RCC 7860 (cell line): ENCODE data around the gene SPDYA.
"Not testable (repeated sequence)": the region's sequence is repeated elsewhere in the genome, so short reads cannot be mapped to it uniquely, and the experiment has no call there.

ENCODE experiments used
- DNase-seq: peaks from one replicate; pipeline ENCODE4 v3.0.0-alpha.2; 2015; ENCODE audit warnings: low spot score
- FAIRE-seq: peaks from 2 replicates; lab custom pipeline; 2012; peaks lifted over from hg19 to GRCh38; lab: Jason Lieb, UNC

The SPDYA gene

GRCh38 chr2:28810384-28811285, at the start of gene SPDYA:
SPDYA (plus strand) TSS chr2:28810834; CDS start chr2:28816015, 5,181 bp downstream.
- FAIRE-seq (no peak), DNase-seq (no peak)

- no peak for DNase-seq
- no peak for FAIRE-seq
Measured at GRCh38 chr2:28761420-28761819, 49.2 kb upstream of the SPDYA start.

DNA sequence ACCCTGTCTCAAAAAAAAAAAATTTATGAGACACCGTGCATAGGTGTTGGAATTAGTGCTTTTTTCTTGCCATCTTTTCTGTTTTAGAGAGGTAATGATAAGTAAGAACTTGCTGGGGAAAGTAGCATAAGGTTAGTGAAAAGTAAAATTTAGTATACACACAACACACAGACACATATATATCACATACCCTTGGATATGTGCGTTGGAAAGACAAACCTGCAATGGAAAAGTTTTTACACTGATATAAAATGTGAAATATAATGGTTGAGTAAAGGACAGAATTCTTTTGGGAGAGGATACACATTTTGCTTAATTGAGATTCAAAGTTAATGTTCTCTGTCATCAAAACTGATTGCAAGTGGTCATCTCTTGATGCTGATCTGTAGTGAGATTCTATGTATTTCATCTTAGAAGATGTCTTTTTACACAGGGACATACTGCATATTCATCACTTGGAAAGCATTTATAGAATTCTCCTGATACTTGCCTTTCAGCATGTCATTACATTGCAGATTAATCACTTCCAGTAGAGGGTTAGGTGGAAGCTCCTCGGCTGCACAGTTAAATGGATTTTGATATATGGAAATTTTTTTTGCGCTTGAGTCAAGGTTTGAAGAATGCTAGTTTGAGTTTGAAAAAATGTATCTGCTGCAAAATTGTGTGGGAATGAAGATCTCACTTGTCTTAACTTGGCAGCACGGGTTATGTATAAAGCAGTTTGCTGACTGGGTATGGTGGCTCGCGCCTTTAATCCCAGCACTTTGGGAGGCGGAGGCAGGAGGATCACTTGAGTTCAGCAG, 45.5 kb upstream of the SPDYA start:
- FAIRE-seq (no peak), DNase-seq (no peak)

DNA sequence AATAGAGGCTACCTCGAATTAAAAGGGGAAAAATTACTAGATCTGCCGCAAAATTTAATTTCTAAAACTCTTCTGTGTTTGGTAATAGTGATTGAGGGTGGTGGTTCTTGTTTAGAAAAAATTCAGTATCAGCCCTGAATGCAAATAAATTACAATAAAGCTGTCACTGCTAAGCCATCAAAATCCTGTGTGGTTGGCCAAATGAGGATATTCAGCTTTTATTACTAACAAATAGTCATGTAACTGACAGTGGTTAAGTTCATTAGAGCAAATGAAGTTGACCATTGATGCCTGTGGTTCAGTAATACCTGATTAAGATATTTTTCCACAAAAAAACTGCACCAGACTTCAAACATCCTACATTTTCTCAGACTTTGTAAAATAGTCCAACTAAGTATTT, 44.6 kb upstream of the SPDYA start:
- DNase-seq (no peak), FAIRE-seq (no peak)

DNA sequence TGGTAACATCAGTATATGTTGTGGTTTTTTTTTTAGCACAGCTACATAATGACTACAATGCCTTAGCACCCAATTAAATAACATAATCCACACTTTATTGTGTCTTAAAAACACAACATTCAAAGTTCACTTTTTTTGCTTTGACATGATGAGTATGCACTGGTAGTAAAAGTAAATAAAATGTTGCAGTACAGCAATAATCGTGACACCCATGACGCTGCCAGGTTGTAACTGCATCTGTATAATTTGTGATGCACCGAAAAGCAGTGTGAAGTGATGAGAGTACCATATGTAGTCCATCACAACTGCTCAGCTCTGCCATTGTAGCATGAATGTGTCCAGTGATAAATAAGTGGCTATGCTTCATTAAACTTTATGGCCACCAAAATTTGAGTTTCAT, 43.3 kb upstream of the SPDYA start:
- no peak for FAIRE-seq

DNA sequence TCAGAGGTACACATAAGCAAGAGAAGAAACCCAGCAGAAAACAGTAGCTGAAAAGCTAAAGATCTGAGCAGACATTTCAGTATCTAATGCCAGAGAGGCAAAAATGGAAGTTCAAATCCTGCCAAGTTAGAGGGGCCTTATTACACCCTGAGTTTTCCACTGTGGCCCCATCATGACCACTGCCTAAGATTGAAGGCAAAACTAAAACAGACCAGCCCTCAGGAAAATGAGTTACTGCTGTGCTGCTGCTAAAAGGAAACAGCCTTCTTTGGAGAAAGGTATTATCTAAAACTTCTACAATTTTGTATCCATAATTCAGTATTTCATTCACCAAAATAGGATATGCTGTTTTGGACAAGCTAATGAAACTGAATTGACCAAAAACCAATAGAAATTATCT, 42.2 kb upstream of the SPDYA start:
- no peak for FAIRE-seq
- DNase-seq: no peak

More for the DNA sequence above, 43.3 kb upstream of the SPDYA start:
- no peak for DNase-seq

GRCh38 chr2:28768952-28769351, 41.7 kb upstream of the SPDYA start:
- no peak for FAIRE-seq
- no peak for DNase-seq

GRCh38 chr2:28772351-28772750, 38.3 kb upstream of the SPDYA start:
- no peak for DNase-seq
- FAIRE-seq: no peak

GRCh38 chr2:28776471-28776870, 34.2 kb upstream of the SPDYA start:
- DNase-seq (no peak), FAIRE-seq (no peak)

DNA sequence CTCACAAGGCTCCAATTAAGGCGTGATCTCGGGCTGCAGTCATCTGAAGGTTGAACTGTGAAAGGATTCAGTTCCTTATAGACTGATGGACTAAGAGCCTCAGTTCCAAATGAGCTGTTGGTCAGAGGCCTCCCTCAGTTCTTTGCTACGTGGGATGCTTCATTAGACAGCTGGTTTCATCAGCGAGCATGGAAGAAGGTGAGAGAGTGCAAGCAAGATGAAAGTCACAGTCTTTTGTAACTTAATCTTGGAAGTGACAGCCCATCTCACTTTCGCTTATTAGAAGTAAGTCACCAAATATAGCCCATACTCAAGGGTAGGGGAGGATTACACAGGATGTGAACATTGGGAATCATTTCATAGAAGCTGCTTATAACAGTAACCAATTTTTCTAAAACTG, 32.2 kb upstream of the SPDYA start:
- DNase-seq (no peak), FAIRE-seq (no peak)

DNA sequence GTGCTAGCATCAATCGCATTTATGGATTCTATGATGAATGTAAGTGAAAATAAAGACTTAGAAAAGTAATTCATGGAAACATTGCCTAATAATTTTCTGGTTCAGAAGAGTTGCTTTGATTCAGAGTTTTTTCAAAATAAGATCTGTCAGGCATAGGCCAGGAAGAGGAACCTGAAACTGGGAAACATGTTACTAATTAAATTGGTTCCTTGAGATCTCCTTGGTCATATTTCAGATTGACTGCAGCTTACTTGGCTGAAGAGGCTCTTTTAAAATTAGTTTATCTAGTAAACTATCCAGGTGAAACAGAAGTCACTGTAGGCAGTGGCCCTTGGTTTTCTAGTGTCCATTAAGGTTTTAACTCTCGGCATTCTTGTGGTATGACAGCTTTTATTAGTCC, 31.6 kb upstream of the SPDYA start:
- FAIRE-seq (no peak), DNase-seq (no peak)

DNA sequence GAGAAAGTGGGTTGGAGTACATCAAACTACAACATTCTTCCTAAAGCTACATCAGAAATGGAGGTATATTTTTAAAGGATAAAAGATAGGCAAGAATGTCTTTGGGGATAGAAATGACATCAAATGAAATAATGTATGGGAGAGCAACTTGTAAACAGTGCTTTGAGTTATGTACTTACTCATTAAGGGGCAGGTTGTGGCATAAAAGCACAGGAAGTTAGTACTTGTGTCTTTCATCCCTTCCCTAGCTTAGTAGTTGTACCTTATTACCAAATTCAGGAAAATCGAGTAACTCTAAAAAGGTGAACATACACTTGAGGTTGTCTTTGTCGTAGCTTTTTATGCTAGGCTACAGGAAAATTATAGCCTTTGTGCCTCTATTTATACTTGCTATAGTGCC, 30.1 kb upstream of the SPDYA start:
- DNase-seq (no peak), FAIRE-seq (no peak)

- FAIRE-seq (no peak), DNase-seq (no peak)
Measured at GRCh38 chr2:28782423-28782822, 28.2 kb upstream of the SPDYA start.

DNA sequence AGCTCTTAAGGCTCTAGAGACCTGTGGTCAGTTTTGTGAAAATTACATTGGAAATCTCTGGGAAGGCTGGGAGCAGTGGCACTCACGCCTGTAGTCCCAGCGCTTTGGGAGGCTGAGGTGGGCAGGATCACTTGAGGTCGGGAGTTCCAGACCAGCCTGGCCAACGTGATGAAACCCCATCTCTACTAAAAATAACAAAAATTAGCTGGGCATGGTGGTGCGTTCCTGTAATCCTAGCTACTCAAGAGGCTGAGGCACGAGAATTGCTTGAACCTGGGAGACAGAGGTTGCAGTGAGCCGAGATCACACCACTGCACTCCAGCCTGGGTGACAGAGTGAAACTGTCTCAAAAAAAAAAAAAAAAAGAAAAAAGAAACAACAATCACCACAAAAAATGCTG, 26.1 kb upstream of the SPDYA start:
- not testable (repeated sequence) for DNase-seq, FAIRE-seq

DNA sequence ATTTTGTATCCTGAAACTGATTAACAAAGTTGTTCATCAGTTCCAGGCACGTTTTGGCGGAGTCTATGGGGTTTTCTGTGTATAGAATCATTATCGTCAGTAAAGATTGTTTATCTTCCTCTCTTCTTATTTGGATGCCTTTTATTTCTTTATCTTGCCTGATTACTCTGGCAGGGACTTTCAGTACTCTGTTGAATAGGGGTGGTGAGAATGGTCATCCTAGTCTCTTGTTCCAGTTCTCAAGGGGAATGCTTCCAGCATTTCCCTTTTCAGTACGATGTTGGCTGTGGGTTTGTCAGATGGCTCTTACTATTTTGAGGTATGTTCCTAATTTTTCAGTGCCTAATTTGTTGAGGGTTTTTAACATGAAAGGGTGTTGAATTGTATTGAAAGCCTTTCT, 14.0 kb upstream of the SPDYA start:
- no peak for DNase-seq
- no peak for FAIRE-seq

DNA sequence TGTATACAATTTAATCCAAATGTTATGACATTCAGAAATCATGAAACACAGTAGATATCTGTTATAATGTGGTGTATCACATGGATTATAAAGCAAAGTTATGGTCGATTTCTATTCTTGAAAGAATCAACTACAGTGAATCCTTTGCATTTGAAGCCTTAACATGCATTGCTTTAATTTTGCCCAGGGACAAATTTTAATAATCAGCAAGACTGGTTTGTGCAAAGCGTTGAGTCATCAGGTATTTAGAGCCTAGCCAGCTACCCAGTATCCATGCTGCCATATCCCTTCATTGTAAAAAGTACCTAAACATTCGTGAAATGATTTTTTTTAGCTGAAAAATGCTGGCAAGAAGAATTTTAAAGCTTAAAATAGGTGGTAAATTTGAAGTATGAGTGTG, 8.9 kb upstream of the SPDYA start:
- no peak for DNase-seq

DNA sequence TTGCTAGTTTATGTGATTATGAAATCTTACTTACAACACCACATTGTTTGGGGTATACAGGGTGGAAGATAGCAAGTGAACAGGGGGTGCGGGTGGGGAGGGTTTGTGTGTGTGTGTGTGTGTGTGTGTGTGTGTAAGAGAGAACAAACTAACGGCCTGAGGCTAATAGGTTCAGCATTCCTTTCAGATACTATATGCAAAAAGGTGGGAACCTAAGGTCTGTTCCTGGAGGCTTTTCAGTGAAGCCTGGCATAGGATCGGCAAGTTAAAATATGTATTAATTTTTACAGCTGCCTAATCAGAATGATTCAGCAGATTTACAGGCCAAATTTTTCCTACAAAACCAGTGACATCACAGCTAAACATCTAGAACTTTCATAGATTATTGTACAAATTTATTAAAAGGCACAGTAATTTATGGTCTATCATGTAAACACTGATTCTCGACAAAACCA, 7.6 kb upstream of the SPDYA start:
- no peak for DNase-seq
- FAIRE-seq: no peak

More for the DNA sequence above, 8.9 kb upstream of the SPDYA start:
- no peak for FAIRE-seq

- DNase-seq (no peak), FAIRE-seq (no peak)
Measured at GRCh38 chr2:28809927-28810326, 707 bp upstream of the SPDYA start.

DNA sequence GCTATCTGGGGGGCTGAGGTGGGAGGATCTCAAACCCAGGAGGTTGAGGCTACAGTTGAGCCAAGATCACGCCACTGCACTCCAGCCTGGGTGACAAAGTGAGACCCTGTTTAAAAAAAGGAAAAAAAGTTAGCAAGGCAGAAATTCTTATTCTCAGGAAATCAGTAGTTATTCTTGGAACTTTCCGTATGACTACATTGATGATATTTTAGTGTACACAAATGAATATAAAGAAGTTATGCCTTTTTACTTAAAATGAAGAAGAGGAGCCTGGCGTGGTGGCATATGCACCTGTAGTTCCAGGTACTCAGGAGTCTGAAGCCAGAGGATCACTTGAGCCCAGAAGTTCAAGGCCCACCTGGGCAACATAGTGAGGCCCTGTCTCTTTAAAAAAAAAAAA, 7.4 kb downstream of the SPDYA start:
- FAIRE-seq: no peak
- DNase-seq: no peak

DNA sequence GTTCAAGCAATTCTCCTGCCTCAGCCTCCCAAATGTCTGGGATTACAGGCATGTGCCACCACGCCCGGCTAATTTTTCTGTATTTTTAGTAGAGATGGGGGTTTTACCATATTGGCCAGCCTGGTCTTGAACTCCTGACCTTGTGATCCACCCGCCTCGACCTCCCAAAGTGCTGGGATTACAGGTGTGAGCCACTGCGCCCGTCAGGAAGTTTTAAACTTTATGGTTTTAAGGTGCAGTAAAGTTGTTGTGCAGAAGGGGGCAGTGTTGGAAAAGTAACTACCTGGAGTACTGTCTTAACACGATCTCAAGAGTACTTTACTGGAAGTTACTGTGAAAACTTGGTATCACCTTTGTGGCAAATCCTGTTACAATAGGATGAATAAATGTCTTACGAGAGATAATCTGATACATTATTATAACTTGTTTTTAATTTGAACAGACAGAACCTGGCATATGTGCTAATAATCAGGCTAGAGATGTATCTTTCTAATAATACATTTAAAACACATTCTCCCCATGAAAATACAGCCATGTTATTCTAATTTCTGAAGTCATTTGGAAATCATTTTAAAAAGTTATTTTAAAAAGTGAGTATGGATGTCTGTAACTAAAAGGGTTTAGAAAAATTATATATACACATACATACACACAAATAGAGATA, 10.8 kb downstream of the SPDYA start:
- DNase-seq: peak; percentile 54
- FAIRE-seq: peak; percentile 79

GRCh38 chr2:28822036-28822435, 11.4 kb downstream of the SPDYA start:
- peak; percentile 63 for FAIRE-seq
- no peak for DNase-seq
